IMR-90 (cell line): ENCODE results near the gene PPP1R9B. TPM values are rescaled to one million over a fixed set of nuclear protein-coding genes. Genes with fewer than 3 reads are reported as not detected.
A peak's percentile ranks its signal among the peaks of the same experiment; 100 is the strongest.

Experiments used
- ATAC-seq: fragments of 200-7000 bp; cut with Tn5 transposase; 2 replicates; pipeline ENCODE4 v1.9.1; 2020; ENCODE audit warnings: low read depth, mild to moderate bottlenecking, moderate library complexity
- BruUV-seq: library from RNA; stranded (reverse); fragments of 400-500 nt; replicated peaks from 2 replicates; lab custom pipeline; 2021; lab: Mats Ljungman, UMichigan
- CTCF ChIA-PET: fragments of 300-600 bp; formaldehyde crosslinking; extraction: SDS; loops from one replicate; lab custom pipeline; 2021; ENCODE audit warnings: antibody characterized with exemption; lab: Yijun Ruan, JAX
- POLR2A ChIA-PET: fragments of 300-600 bp; sonication (Branson Sonifier 250); formaldehyde crosslinking; loops from one replicate; lab custom pipeline; 2022; ENCODE audit warnings: antibody characterized with exemption; ENCODE audit not compliant: unreplicated experiment; lab: Charles Lee
- DNase-seq: peaks from one replicate; pipeline ENCODE4 v3.0.0; 2013
- H2AFZ ChIP-seq: replicated peaks from 2 replicates; pipeline ENCODE3; 2013; ENCODE audit warnings: low read length, mild to moderate bottlenecking; ENCODE audit not compliant: poor library complexity
- H2AK5ac ChIP-seq: 2 replicates; pipeline ENCODE4 v1.6.1; 2013; ENCODE audit warnings: low read depth, low read length, inconsistent platforms
- H2AK9ac ChIP-seq: replicated peaks from 2 replicates; pipeline ENCODE3; 2013; ENCODE audit warnings: mild to moderate bottlenecking, low read depth, low read length, moderate library complexity; ENCODE audit not compliant: poor library complexity
- H2BK120ac ChIP-seq: 2 replicates; pipeline ENCODE4 v1.6.1; 2013; ENCODE audit warnings: low read depth, low read length, inconsistent platforms
- H2BK15ac ChIP-seq: 3 replicates; pipeline ENCODE4 v1.6.1; 2013; ENCODE audit warnings: low read depth, low read length, inconsistent platforms
- H2BK20ac ChIP-seq: 2 replicates; pipeline ENCODE4 v1.6.1; 2013; ENCODE audit warnings: low read depth, mild to moderate bottlenecking, inconsistent platforms, low read length, moderate library complexity
- H2BK5ac ChIP-seq: 2 replicates; pipeline ENCODE4 v1.6.1; 2013; ENCODE audit warnings: mild to moderate bottlenecking, low read depth, low read length, inconsistent platforms; ENCODE audit not compliant: poor library complexity, severe bottlenecking
- H3K14ac ChIP-seq: replicated peaks from 2 replicates; pipeline ENCODE4 v1.6.1; 2013; ENCODE audit warnings: low read depth, low read length, inconsistent platforms
- H3K18ac ChIP-seq: 2 replicates; pipeline ENCODE4 v1.6.1; 2013; ENCODE audit warnings: low read depth, low read length, control low read depth
- H3K23ac ChIP-seq: 2 replicates; pipeline ENCODE4 v1.6.1; 2013; ENCODE audit warnings: low read depth, low read length, inconsistent platforms
- H3K27ac ChIP-seq: 2 replicates; pipeline ENCODE4 v1.5.1; 2013; ENCODE audit warnings: mild to moderate bottlenecking, control low read depth, low read length; ENCODE audit not compliant: insufficient read depth
- H3K27me3 ChIP-seq: 2 replicates; pipeline ENCODE4 v1.6.1; 2013; ENCODE audit warnings: low read length; ENCODE audit not compliant: control insufficient read depth, insufficient read depth
- H3K36me3 ChIP-seq: 2 replicates; pipeline ENCODE4 v1.6.1; 2013; ENCODE audit warnings: low read length, mixed read lengths; ENCODE audit not compliant: control insufficient read depth, insufficient read depth
- H3K4ac ChIP-seq: 2 replicates; pipeline ENCODE4 v1.6.1; 2013; ENCODE audit warnings: low read depth, low read length, inconsistent platforms
- H3K4me1 ChIP-seq: 2 replicates; pipeline ENCODE4 v1.6.1; 2013; ENCODE audit warnings: low read length, mixed read lengths; ENCODE audit not compliant: control insufficient read depth, insufficient read depth
- H3K4me2 ChIP-seq: 2 replicates; pipeline ENCODE4 v1.6.1; 2013; ENCODE audit warnings: low read depth, mild to moderate bottlenecking, control low read depth, low read length, moderate library complexity
- H3K4me3 ChIP-seq: 2 replicates; pipeline ENCODE4 v1.5.1; 2013; ENCODE audit warnings: low read depth, mild to moderate bottlenecking, control low read depth, low read length, moderate library complexity; ENCODE audit not compliant: insufficient read depth
- H3K56ac ChIP-seq: 2 replicates; pipeline ENCODE4 v1.6.1; 2013; ENCODE audit warnings: low read length, inconsistent platforms; ENCODE audit not compliant: insufficient read depth; ENCODE audit errors: extremely low read depth
- H3K79me1 ChIP-seq, 2 experiments: 2 replicates each; pipeline ENCODE4 v1.6.1; 2013; ENCODE audit warnings: low read length in 2 of 2, inconsistent platforms in 1 of 2, low read depth in 1 of 2
- H3K9ac ChIP-seq: 2 replicates; pipeline ENCODE4 v1.6.1; 2013; ENCODE audit warnings: low read depth, low read length, control low read depth
- H3K9me1 ChIP-seq: 2 replicates; pipeline ENCODE4 v1.6.1; 2013; ENCODE audit warnings: low read length, inconsistent platforms; ENCODE audit not compliant: insufficient read depth
- H3K9me3 ChIP-seq: 2 replicates; pipeline ENCODE4 v1.6.1; 2013; ENCODE audit warnings: low read length; ENCODE audit not compliant: control insufficient read depth, insufficient read depth
- H4K20me1 ChIP-seq: 2 replicates; pipeline ENCODE4 v1.6.1; 2013; ENCODE audit warnings: low read length, inconsistent platforms; ENCODE audit not compliant: insufficient read depth
- H4K5ac ChIP-seq: 2 replicates; pipeline ENCODE4 v1.6.1; 2013; ENCODE audit warnings: mild to moderate bottlenecking, low read depth, low read length, control low read depth
- H4K8ac ChIP-seq, 2 experiments: 2 replicates each; pipeline ENCODE4 v1.6.1; 2013; ENCODE audit warnings: low read depth in 2 of 2, low read length in 2 of 2, control low read depth in 1 of 2, inconsistent platforms in 1 of 2
- H4K91ac ChIP-seq: 2 replicates; pipeline ENCODE4 v1.6.1; 2013; ENCODE audit warnings: low read depth, low read length, inconsistent platforms; ENCODE audit not compliant: insufficient read depth
- CEBPB ChIP-seq: IDR thresholded peaks from 2 replicates; pipeline ENCODE4 v1.6.1; 2012; ENCODE audit warnings: low read depth, low read length, improper control_type of control experiment
- CHD1 ChIP-seq: IDR thresholded peaks from 2 replicates; pipeline ENCODE4 v1.6.1; 2012; ENCODE audit warnings: low read depth, low read length, improper control_type of control experiment
- ELK1 ChIP-seq: fragments of 150-350 bp; IDR thresholded peaks from 2 replicates; pipeline ENCODE4 v1.6.1; 2016; ENCODE audit warnings: low read depth, mild to moderate bottlenecking, low read length, moderate library complexity, borderline replicate concordance
- FOS ChIP-seq: fragments of 150-350 bp; IDR thresholded peaks from 2 replicates; pipeline ENCODE4 v1.6.1; 2016; ENCODE audit warnings: low read depth, low read length
- MAFK ChIP-seq: IDR thresholded peaks from 2 replicates; pipeline ENCODE4 v1.6.1; 2012; ENCODE audit warnings: low read depth, low read length, improper control_type of control experiment
- MXI1 ChIP-seq: IDR thresholded peaks from 2 replicates; pipeline ENCODE4 v1.6.1; 2012; ENCODE audit warnings: low read depth, mild to moderate bottlenecking, low read length, moderate library complexity, borderline replicate concordance
- NFE2L2 ChIP-seq: fragments of 150-350 bp; IDR thresholded peaks from 2 replicates; pipeline ENCODE4 v1.6.1; 2016; ENCODE audit warnings: low read depth, mild to moderate bottlenecking, low read length
- USF2 ChIP-seq: fragments of 150-350 bp; IDR thresholded peaks from 2 replicates; pipeline ENCODE4 v1.6.1; 2017; ENCODE audit warnings: mild to moderate bottlenecking, antibody characterized with exemption, low read length, low read depth
- WGBS, 2 experiments: methylation state at CpG; one replicate each; pipeline versions ENCODE4 v1.1.5 to v1.1.7; 2013; ENCODE audit warnings: missing lambda C conversion rate in 2 of 2; ENCODE audit not compliant: insufficient read length in 1 of 2; ENCODE audit errors: extremely low coverage in 2 of 2; 5-methylcytosine and 5-hydroxymethylcytosine counted together
- dilution Hi-C: fragments of 300-500 bp; cut with HindIII; formaldehyde crosslinking; loops from one replicate; pipeline ENCODE4 v1.14.3; 2018; ENCODE audit warnings: low sequenced_read_pairs; ENCODE audit not compliant: unreplicated experiment
- in situ Hi-C: fragments of 300-500 bp; cut with MboI; formaldehyde crosslinking; loops from 3 replicates; pipeline ENCODE4 v1.14.3; 2019; ENCODE audit warnings: low sequenced_read_pairs, inconsistent platforms, mixed read lengths
- intact Hi-C: fragments of 100-400 bp; cut with micrococcal nuclease; formaldehyde crosslinking; loops from 2 replicates; pipeline ENCODE4 v1.10.0; 2022
- polyA plus RNA-seq, 3 experiments: library from polyadenylated mRNA; depleted of rRNA; stranded (reverse); fragments of >200 nt; gene quantifications; 2 replicates each; pipeline ENCODE4 v1.2.3, GENCODE V29; 2012; ENCODE audit warnings: low replicate concordance in 1 of 3
- total RNA-seq: library from RNA; depleted of rRNA; stranded (reverse); fragments of >200 nt; gene quantifications from 2 replicates; pipeline ENCODE4 v1.2.3, GENCODE V29; 2012

PPP1R9B gene
- total and polyA plus RNA-seq, 2 of the 4 experiments (the other 2 are of a cell fraction), result 23.0 to 28.0 TPM

GRCh38 chr17:50107790-50108414, 42.6 kb downstream of the PPP1R9B start:
- TF ChIP-seq CEBPB, result no peak
- peak; percentile 59; the same call in 1 of the 2 replicates for TF ChIP-seq FOS
- TF ChIP-seq ELK1, result no peak
- TF ChIP-seq MXI1, result no peak
- TF ChIP-seq MAFK, result no peak
- no peak for TF ChIP-seq CHD1
- no peak for TF ChIP-seq USF2
- no peak for TF ChIP-seq NFE2L2
- Histone ChIP-seq H2BK15ac (no peak overlapping the region), H3K4me1 (peaks cover 3% of the 10 kb centered on the region), H2BK120ac (no peak overlapping the region), H3K23ac (no peak overlapping the region), H3K27ac (no peak overlapping the region), H2AFZ (peak overlapping the region; percentile 4), H3K27me3 (no peaks in the 10 kb centered on the region), H4K8ac (no peak overlapping the region), H3K4ac (no peak overlapping the region), H3K56ac (no peak overlapping the region), H3K14ac (no peak overlapping the region), H3K18ac (no peak overlapping the region), H3K9ac (no peak overlapping the region), H2BK5ac (no peak overlapping the region), H2AK9ac (peak overlapping the region; percentile 31), H3K36me3 (peaks cover 28% of the 10 kb centered on the region; the same call in 1 of the 2 replicates), H3K9me1 (peaks cover 6% of the 10 kb centered on the region), H4K5ac (no peak overlapping the region), H4K91ac (no peak overlapping the region), H2AK5ac (0 out of 2 replicates have a peak overlapping the region, but pooled peaks have one; percentile 49), H3K4me2 (no peak overlapping the region), H4K20me1 (no peaks in the 10 kb centered on the region), H2BK20ac (no peak overlapping the region), H3K9me3 (no peaks in the 10 kb centered on the region), H3K79me1 (no peaks in the 10 kb centered on the region), H3K4me3 (no peak overlapping the region)
- DNase-seq, result peak; percentile 69
- ATAC-seq, result peak; percentile 70
- WGBS, 2 experiments, result no CpG with 5 or more reads among the region's 10 CpGs
- in situ Hi-C loops, result no loop called here
- ChIA-PET CTCF (interaction anchor here (1.2 to 2.1 kb wide), 2 partner anchors 9 to 14 kb away, joined by 3 to 7 read pairs; no protein-coding TSS in a partner anchor), POLR2A (interaction anchor here (0.7 kb wide), 1 partner anchor 9 kb away, joined by 4 read pairs; no protein-coding TSS in a partner anchor)
- no TSS peak for BruUV-seq
- intact Hi-C loops, result no loop called here
- dilution Hi-C loops, result no loop called here
